Measurements from ENCODE around the gene APC. TPM values are rescaled to one million over a fixed set of nuclear protein-coding genes. Genes with fewer than 3 reads are reported as not detected.
A peak's percentile ranks its signal among the peaks of the same experiment; 100 is the strongest.

APC gene
- total and polyA plus RNA-seq, 2 of the 8 experiments (the other 6 are each of a cell fraction or from before 2014, with no cell fraction given): 6.8 to 41.9 TPM

- TF ChIP-seq, protein P1, sequence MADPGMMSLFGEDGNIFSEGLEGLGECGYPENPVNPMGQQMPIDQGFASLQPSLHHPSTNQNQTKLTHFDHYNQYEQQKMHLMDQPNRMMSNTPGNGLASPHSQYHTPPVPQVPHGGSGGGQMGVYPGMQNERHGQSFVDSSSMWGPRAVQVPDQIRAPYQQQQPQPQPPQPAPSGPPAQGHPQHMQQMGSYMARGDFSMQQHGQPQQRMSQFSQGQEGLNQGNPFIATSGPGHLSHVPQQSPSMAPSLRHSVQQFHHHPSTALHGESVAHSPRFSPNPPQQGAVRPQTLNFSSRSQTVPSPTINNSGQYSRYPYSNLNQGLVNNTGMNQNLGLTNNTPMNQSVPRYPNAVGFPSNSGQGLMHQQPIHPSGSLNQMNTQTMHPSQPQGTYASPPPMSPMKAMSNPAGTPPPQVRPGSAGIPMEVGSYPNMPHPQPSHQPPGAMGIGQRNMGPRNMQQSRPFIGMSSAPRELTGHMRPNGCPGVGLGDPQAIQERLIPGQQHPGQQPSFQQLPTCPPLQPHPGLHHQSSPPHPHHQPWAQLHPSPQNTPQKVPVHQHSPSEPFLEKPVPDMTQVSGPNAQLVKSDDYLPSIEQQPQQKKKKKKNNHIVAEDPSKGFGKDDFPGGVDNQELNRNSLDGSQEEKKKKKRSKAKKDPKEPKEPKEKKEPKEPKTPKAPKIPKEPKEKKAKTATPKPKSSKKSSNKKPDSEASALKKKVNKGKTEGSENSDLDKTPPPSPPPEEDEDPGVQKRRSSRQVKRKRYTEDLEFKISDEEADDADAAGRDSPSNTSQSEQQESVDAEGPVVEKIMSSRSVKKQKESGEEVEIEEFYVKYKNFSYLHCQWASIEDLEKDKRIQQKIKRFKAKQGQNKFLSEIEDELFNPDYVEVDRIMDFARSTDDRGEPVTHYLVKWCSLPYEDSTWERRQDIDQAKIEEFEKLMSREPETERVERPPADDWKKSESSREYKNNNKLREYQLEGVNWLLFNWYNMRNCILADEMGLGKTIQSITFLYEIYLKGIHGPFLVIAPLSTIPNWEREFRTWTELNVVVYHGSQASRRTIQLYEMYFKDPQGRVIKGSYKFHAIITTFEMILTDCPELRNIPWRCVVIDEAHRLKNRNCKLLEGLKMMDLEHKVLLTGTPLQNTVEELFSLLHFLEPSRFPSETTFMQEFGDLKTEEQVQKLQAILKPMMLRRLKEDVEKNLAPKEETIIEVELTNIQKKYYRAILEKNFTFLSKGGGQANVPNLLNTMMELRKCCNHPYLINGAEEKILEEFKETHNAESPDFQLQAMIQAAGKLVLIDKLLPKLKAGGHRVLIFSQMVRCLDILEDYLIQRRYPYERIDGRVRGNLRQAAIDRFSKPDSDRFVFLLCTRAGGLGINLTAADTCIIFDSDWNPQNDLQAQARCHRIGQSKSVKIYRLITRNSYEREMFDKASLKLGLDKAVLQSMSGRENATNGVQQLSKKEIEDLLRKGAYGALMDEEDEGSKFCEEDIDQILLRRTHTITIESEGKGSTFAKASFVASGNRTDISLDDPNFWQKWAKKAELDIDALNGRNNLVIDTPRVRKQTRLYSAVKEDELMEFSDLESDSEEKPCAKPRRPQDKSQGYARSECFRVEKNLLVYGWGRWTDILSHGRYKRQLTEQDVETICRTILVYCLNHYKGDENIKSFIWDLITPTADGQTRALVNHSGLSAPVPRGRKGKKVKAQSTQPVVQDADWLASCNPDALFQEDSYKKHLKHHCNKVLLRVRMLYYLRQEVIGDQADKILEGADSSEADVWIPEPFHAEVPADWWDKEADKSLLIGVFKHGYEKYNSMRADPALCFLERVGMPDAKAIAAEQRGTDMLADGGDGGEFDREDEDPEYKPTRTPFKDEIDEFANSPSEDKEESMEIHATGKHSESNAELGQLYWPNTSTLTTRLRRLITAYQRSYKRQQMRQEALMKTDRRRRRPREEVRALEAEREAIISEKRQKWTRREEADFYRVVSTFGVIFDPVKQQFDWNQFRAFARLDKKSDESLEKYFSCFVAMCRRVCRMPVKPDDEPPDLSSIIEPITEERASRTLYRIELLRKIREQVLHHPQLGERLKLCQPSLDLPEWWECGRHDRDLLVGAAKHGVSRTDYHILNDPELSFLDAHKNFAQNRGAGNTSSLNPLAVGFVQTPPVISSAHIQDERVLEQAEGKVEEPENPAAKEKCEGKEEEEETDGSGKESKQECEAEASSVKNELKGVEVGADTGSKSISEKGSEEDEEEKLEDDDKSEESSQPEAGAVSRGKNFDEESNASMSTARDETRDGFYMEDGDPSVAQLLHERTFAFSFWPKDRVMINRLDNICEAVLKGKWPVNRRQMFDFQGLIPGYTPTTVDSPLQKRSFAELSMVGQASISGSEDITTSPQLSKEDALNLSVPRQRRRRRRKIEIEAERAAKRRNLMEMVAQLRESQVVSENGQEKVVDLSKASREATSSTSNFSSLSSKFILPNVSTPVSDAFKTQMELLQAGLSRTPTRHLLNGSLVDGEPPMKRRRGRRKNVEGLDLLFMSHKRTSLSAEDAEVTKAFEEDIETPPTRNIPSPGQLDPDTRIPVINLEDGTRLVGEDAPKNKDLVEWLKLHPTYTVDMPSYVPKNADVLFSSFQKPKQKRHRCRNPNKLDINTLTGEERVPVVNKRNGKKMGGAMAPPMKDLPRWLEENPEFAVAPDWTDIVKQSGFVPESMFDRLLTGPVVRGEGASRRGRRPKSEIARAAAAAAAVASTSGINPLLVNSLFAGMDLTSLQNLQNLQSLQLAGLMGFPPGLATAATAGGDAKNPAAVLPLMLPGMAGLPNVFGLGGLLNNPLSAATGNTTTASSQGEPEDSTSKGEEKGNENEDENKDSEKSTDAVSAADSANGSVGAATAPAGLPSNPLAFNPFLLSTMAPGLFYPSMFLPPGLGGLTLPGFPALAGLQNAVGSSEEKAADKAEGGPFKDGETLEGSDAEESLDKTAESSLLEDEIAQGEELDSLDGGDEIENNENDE (IDR thresholded peaks at IDR 0.05; ENCODE audit: insufficient replicate concordance, low read length): no peak
- peak; percentile 84 to 90 for TF ChIP-seq RAD21 (IDR thresholded peaks at IDR 0.05 in 1 of 2, conservative IDR thresholded peaks at IDR 0.05 in 1 of 2; ENCODE audit: low read depth in 2 of 2, low read length in 2 of 2)
These were observed 45.9 kb upstream of the APC start (continued) for GRCh38 chr5:112691758-112692157.
